ENCODE results near the gene ACACA. TPM values are rescaled to one million over a fixed set of nuclear protein-coding genes. Genes with fewer than 3 reads are reported as not detected.
"Not testable (repeated sequence)": the region's sequence is repeated elsewhere in the genome, so short reads cannot be mapped to it uniquely, and the experiment has no call there.

Gene ACACA
- total and polyA plus RNA-seq, 9 of the 15 experiments (the other 6 are each of a cell fraction or from before 2014, with no cell fraction given): 35.9 to 135 (median 88.4) TPM

- Histone ChIP-seq H2AFZ (ENCODE audit: low read depth, low read length) (no peak overlapping the region), H3K79me2 (ENCODE audit: control insufficient read depth, insufficient read depth, low read length) (no peaks in the 10 kb centered on the region), H3K36me3 (ENCODE audit: control insufficient read depth, insufficient read depth, low read length) (no peaks in the 10 kb centered on the region), H3K4me1 (replicated peaks in 1 of 2; ENCODE audit: control insufficient read depth in 2 of 2, insufficient read depth in 2 of 2, low read length in 2 of 2) (no peaks in the 10 kb centered on the region; a peak in 1 of 5 replicates), H3K9me1 (ENCODE audit: control insufficient read depth, insufficient read depth, low read length) (no peaks in the 10 kb centered on the region), H3K27me3 (ENCODE audit: control insufficient read depth in 2 of 2, insufficient read depth in 2 of 2, low read length in 2 of 2) (no peaks in the 10 kb centered on the region), H3K9me3 (replicated peaks; ENCODE audit: control insufficient read depth, insufficient read depth, low read depth, low read length) (no peaks in the 10 kb centered on the region), H3K27ac (ENCODE audit: extremely low read depth, low read depth, low read length) (no peak overlapping the region), H3K4me3 (no peak overlapping the region), H3K4me2 (ENCODE audit: insufficient read depth, low read length) (no peak overlapping the region), H3K9ac (ENCODE audit: insufficient read depth in 1 of 2, low read depth in 2 of 2, low read length in 2 of 2) (no peak overlapping the region), H4K20me1 (replicated peaks; ENCODE audit: control insufficient read depth, insufficient read depth, low read length) (no peaks in the 10 kb centered on the region)
- TF ChIP-seq ZNF347 (CRISPR knock-in tag; IDR thresholded peaks at IDR 0.05; ENCODE audit: low read depth) (no peak), CTCF (IDR thresholded peaks at IDR 0.05 in 2 of 3, conservative IDR thresholded peaks at IDR 0.05 in 1 of 3; ENCODE audit: insufficient read depth in 2 of 3, low read depth in 1 of 3, low read length in 3 of 3) (no peak), BHLHE40 (IDR thresholded peaks at IDR 0.05; ENCODE audit: low read length) (no peak), MCM7 (IDR thresholded peaks at IDR 0.05) (no peak), HDAC3 (IDR thresholded peaks at IDR 0.05; ENCODE audit: borderline replicate concordance, partially characterized antibody) (no peak)
- TF ChIP-seq, protein P1, sequence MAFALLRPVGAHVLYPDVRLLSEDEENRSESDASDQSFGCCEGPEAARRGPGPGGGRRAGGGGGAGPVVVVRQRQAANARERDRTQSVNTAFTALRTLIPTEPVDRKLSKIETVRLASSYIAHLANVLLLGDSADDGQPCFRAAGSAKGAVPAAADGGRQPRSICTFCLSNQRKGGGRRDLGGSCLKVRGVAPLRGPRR (CRISPR knock-in tag; IDR thresholded peaks at IDR 0.05): no peak
- DNase-seq (ENCODE audit: extremely low read depth in 1 of 4, low spot score in 3 of 4) (no peak), FAIRE-seq (no peak), ATAC-seq (no peak)
- no TSS peak for BruUV-seq (replicated peaks)
- 0% methylated on average over 2 of the region's 2 CpGs for WGBS (ENCODE audit: insufficient coverage, low coverage, missing lambda C conversion rate)
- intact Hi-C loops (cut with micrococcal nuclease) (no loop called here), in situ Hi-C loops (cut with MboI) (no loop called here)
- POLR2A ChIA-PET: interaction anchor here (0.7 kb wide), 1 partner anchor 19 kb away, joined by 3 read pairs; no protein-coding TSS in a partner anchor
- CTCF ChIA-PET (ENCODE audit: low intra/inter-chr PET ratio): no interaction called here
These were observed 327.4 kb downstream of the ACACA start for GRCh38 chr17:37079065-37079708.

DNA sequence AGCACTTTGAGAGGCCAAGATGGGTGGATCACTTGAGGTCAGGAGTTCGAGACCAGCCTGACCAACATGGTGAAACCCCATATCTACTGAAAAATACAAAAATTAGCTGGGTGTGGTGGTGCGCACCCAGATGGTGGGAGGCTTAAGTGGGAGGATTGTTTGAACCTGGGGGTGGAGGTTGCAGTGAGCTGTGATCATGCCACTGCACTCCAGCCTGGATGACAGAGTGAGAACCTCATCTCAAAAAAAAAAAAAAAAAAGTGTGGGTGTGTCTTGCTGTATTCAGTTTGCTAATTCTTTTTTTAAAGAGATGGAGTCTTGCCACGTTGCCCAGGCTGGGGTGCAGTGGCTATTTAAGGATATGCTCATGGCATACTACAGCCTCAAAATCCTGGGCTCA is 333.2 kb downstream of the ACACA start:
- ATAC-seq; intact Hi-C loops (cut with micrococcal nuclease); H3K79me2 ChIP-seq (ENCODE audit: control insufficient read depth, insufficient read depth, low read length); H3K4me3 ChIP-seq; H3K9me1 ChIP-seq (ENCODE audit: control insufficient read depth, insufficient read depth, low read length); H2AFZ ChIP-seq (ENCODE audit: low read depth, low read length); FAIRE-seq; DNase-seq (ENCODE audit: extremely low read depth in 1 of 4, low spot score in 3 of 4); CTCF ChIA-PET (ENCODE audit: low intra/inter-chr PET ratio); H3K36me3 ChIP-seq (ENCODE audit: control insufficient read depth, insufficient read depth, low read length); H3K9me3 ChIP-seq (replicated peaks; ENCODE audit: control insufficient read depth, insufficient read depth, low read depth, low read length); H3K9ac ChIP-seq (ENCODE audit: insufficient read depth in 1 of 2, low read depth in 2 of 2, low read length in 2 of 2); in situ Hi-C loops (cut with MboI); H3K27ac ChIP-seq (ENCODE audit: extremely low read depth, low read depth, low read length); H3K4me1 ChIP-seq (replicated peaks in 1 of 2; ENCODE audit: control insufficient read depth in 2 of 2, insufficient read depth in 2 of 2, low read length in 2 of 2); H4K20me1 ChIP-seq (replicated peaks; ENCODE audit: control insufficient read depth, insufficient read depth, low read length); H3K4me2 ChIP-seq (ENCODE audit: insufficient read depth, low read length); BruUV-seq (replicated peaks): not testable (repeated sequence)
- WGBS (ENCODE audit: insufficient coverage, low coverage, missing lambda C conversion rate): 0% methylated on average over 3 of the region's 3 CpGs
- POLR2A ChIA-PET: interaction anchor here (0.7 kb wide), 1 partner anchor 27 kb away, joined by 3 read pairs; no protein-coding TSS in a partner anchor
- H3K27me3 ChIP-seq (ENCODE audit: control insufficient read depth in 2 of 2, insufficient read depth in 2 of 2, low read length in 2 of 2): peaks cover 13 to 23% of the 10 kb centered on the region in 2 experiments; a peak in 3 of 5 replicates

Measured in K562 (cell line).